Lower lobe of right lung (tissue), 2 donors: ENCODE data around the gene CENPS. TPM values are rescaled to one million over a fixed set of nuclear protein-coding genes. Genes with fewer than 3 reads are reported as not detected.
A peak's percentile ranks its signal among the peaks of the same experiment; 100 is the strongest.
"Not testable (repeated sequence)": the region's sequence is repeated elsewhere in the genome, so short reads cannot be mapped to it uniquely, and the experiment has no call there.

Experiments used
- ATAC-seq, 2 donors: fragments of 200-7000 bp; cut with Tn5 transposase; one replicate each; pipeline ENCODE4 v1.9.1; 2020 to 2022; ENCODE audit warnings: mild to moderate bottlenecking in 2 of 2, moderate library complexity in 2 of 2
- DNase-seq: peaks from one replicate; pipeline ENCODE4 v3.0.0-alpha.2; 2020
- H3K27ac ChIP-seq: fragments of 200-600 bp; one replicate; pipeline ENCODE4 v1.8.0; 2022
- H3K27me3 ChIP-seq: fragments of 200-600 bp; one replicate; pipeline ENCODE4 v1.8.0; 2022; ENCODE audit warnings: low read depth
- H3K36me3 ChIP-seq: fragments of 200-600 bp; one replicate; pipeline ENCODE4 v1.8.0; 2022; ENCODE audit warnings: mild to moderate bottlenecking
- H3K4me1 ChIP-seq: fragments of 200-600 bp; one replicate; pipeline ENCODE4 v1.8.0; 2022
- H3K4me3 ChIP-seq: fragments of 200-600 bp; one replicate; pipeline ENCODE4 v1.8.0; 2022; ENCODE audit warnings: mild to moderate bottlenecking
- H3K9me3 ChIP-seq: fragments of 200-600 bp; one replicate; pipeline ENCODE4 v1.8.0; 2022
- CTCF ChIP-seq: fragments of 200-600 bp; IDR thresholded peaks from one replicate; pipeline ENCODE4 v1.8.0; 2022; ENCODE audit warnings: antibody characterized with exemption, mild to moderate bottlenecking
- intact Hi-C: fragments of 100-400 bp; cut with DNase I; formaldehyde crosslinking; loops from one replicate; pipeline ENCODE4 v1.11.0; 2022
- total RNA-seq: library from RNA; stranded (reverse); fragmentation: NEBNext Ultra II Directional; extraction: Animal tissue kit (Norgen Biotek cat#: 25700); gene quantifications from one replicate; pipeline ENCODE4 v1.2.1, GENCODE V29; 2021
- donor health status: DM: no; HTN: yes; CAD: no; lungs with severe emphysema.

The CENPS gene
- total RNA-seq, 1 donor from 2014 or later = 13.4 TPM

GRCh38 chr1:10470043-10470442, 39.8 kb downstream of the CENPS start:
- peaks cover 43% of the 10 kb centered on the region for H3K36me3 ChIP-seq
- TF ChIP-seq CTCF = no peak
- H3K27me3 ChIP-seq = no peaks in the 10 kb centered on the region
- no peak overlapping the region for H3K27ac ChIP-seq
- H3K9me3 ChIP-seq = no peaks in the 10 kb centered on the region
- ATAC-seq (no peak), DNase-seq (no peak)
- intact Hi-C loops = no loop called here
- peaks cover 27% of the 10 kb centered on the region for H3K4me1 ChIP-seq
- H3K4me3 ChIP-seq = no peak overlapping the region

- Histone ChIP-seq H3K36me3 (peaks cover 27% of the 10 kb centered on the region), H3K4me3 (peak overlapping the region; percentile 86), H3K9me3 (no peaks in the 10 kb centered on the region), H3K4me1 (peaks cover 39% of the 10 kb centered on the region), H3K27ac (peak overlapping the region; percentile 77), H3K27me3 (no peaks in the 10 kb centered on the region)
- no peak for TF ChIP-seq CTCF
- intact Hi-C loops = no loop called here
- ATAC-seq (no peak), DNase-seq (no peak)
Measured at GRCh38 chr1:10471411-10472219, 41.4 kb downstream of the CENPS start.

GRCh38 chr1:10472220-10473144, 42.2 kb downstream of the CENPS start, which contains the start of gene DFFA:
Gene DFFA (minus strand): TSS chr1:10472529. CDS start chr1:10472458, 71 bp downstream.
- H3K9me3 ChIP-seq = no peaks in the 10 kb centered on the region
- H3K27me3 ChIP-seq = no peaks in the 10 kb centered on the region
- DNase-seq = peak; percentile 95
- intact Hi-C loops = no loop called here
- peak within 1 kb of the TSS; percentile 77 for H3K27ac ChIP-seq
- peaks cover 18% of the 10 kb centered on the region for H3K36me3 ChIP-seq
- peak within 1 kb of the TSS; percentile 86 for H3K4me3 ChIP-seq
- TF ChIP-seq CTCF = no peak
- peak; percentile 92 to 94 for ATAC-seq
- H3K4me1 ChIP-seq = peaks cover 43% of the 10 kb centered on the region

- peak overlapping the region; percentile 77 for H3K27ac ChIP-seq
Measured at GRCh38 chr1:10473145-10473765, 43.0 kb downstream of the CENPS start.

GRCh38 chr1:10474309-10474612, 44.0 kb downstream of the CENPS start:
- intact Hi-C loops, H3K27me3 ChIP-seq, H3K9me3 ChIP-seq, ATAC-seq, H3K36me3 ChIP-seq, DNase-seq: not testable (repeated sequence)
- Histone ChIP-seq H3K4me3 (peak overlapping the region; percentile 98), H3K4me1 (peaks cover 49% of the 10 kb centered on the region), H3K27ac (peak overlapping the region; percentile 82)

More at GRCh38 chr1:10473145-10473765, 43.0 kb downstream of the CENPS start:
- no peak for ATAC-seq
- intact Hi-C loops = no loop called here
- Histone ChIP-seq H3K36me3 (peaks cover 11% of the 10 kb centered on the region), H3K4me3 (peak overlapping the region; percentile 86), H3K9me3 (no peaks in the 10 kb centered on the region), H3K4me1 (peaks cover 49% of the 10 kb centered on the region), H3K27me3 (no peaks in the 10 kb centered on the region)
- DNase-seq = no peak
- TF ChIP-seq CTCF = no peak
